Caco-2 (cell line): ENCODE measurements around the gene DDRGK1. TPM values are rescaled to one million over a fixed set of nuclear protein-coding genes. Genes with fewer than 3 reads are reported as not detected.

ENCODE experiments used
- BruUV-seq: library from RNA; stranded (reverse); fragments of 400-500 nt; replicated peaks from 2 replicates; lab custom pipeline; 2021; lab: Mats Ljungman, UMichigan
- CTCF ChIA-PET: fragments of 300-600 bp; sonication (Branson Sonifier 250); formaldehyde crosslinking; loops from one replicate; lab custom pipeline; 2022; ENCODE audit warnings: antibody characterized with exemption; lab: Charles Lee
- POLR2A ChIA-PET: fragments of 300-600 bp; sonication (Branson Sonifier 250); formaldehyde crosslinking; loops from one replicate; lab custom pipeline; 2022; ENCODE audit warnings: antibody characterized with exemption; lab: Charles Lee
- DNase-seq, 2 experiments: peaks; one replicate each; pipeline versions ENCODE4 v3.0.0 to v3.0.0-alpha.2; 2020 to 2022
- H3K27me3 ChIP-seq: replicated peaks from 2 replicates; pipeline ENCODE4 v1.6.0; 2011; ENCODE audit warnings: low read length; ENCODE audit not compliant: control insufficient read depth, insufficient read depth
- H3K36me3 ChIP-seq: 2 replicates; pipeline ENCODE4 v1.5.1; 2011; ENCODE audit warnings: low read length; ENCODE audit not compliant: control insufficient read depth, insufficient read depth
- H3K4me1 ChIP-seq: fragments of 250-450 bp; sonication (Bioruptor Pico); 2 replicates; pipeline ENCODE4 v1.5.1; 2020; ENCODE audit warnings: mild to moderate bottlenecking
- H3K4me3 ChIP-seq: 2 replicates; pipeline ENCODE4 v1.5.1; 2011; ENCODE audit warnings: low read depth, mild to moderate bottlenecking, control low read depth, low read length
- H3K9me3 ChIP-seq: fragments of 250-450 bp; sonication (Bioruptor Pico); 2 replicates; pipeline ENCODE4 v1.5.1; 2020; ENCODE audit warnings: mild to moderate bottlenecking, moderate library complexity
- H3K27ac Mint-ChIP-seq: one replicate; pipeline ENCODE4 v1.8.0; 2022; ENCODE audit warnings: mixed read lengths; ENCODE audit not compliant: unreplicated experiment
- H3K27me3 Mint-ChIP-seq: one replicate; pipeline ENCODE4 v1.8.0; 2022; ENCODE audit warnings: mixed read lengths; ENCODE audit not compliant: insufficient read depth, unreplicated experiment
- H3K36me3 Mint-ChIP-seq: one replicate; pipeline ENCODE4 v1.8.0; 2022; ENCODE audit warnings: mild to moderate bottlenecking, mixed read lengths; ENCODE audit not compliant: insufficient read depth, unreplicated experiment
- H3K4me1 Mint-ChIP-seq: one replicate; pipeline ENCODE4 v1.8.0; 2022; ENCODE audit warnings: low read depth, mixed read lengths; ENCODE audit not compliant: unreplicated experiment
- H3K4me3 Mint-ChIP-seq: one replicate; pipeline ENCODE4 v1.8.0; 2022; ENCODE audit warnings: mild to moderate bottlenecking, moderate library complexity, mixed read lengths; ENCODE audit not compliant: unreplicated experiment
- H3K9me3 Mint-ChIP-seq: one replicate; pipeline ENCODE4 v1.8.0; 2022; ENCODE audit warnings: mixed read lengths; ENCODE audit not compliant: unreplicated experiment
- CTCF ChIP-seq, 2 experiments: fragments of 200-600 bp in 1 of 2; IDR thresholded peaks; 1 replicate in 1 of 2; 2 replicates in 1 of 2; pipeline versions ENCODE4 v1.5.1 to v1.8.0; 2011 to 2022; ENCODE audit warnings: antibody characterized with exemption in 1 of 2, control low read depth in 1 of 2, inconsistent platforms in 1 of 2, low read depth in 1 of 2, low read length in 1 of 2, mild to moderate bottlenecking in 1 of 2, moderate library complexity in 1 of 2; ENCODE audit not compliant: insufficient read depth in 1 of 2, severe bottlenecking in 1 of 2, unreplicated experiment in 1 of 2
- intact Hi-C: fragments of 100-400 bp; cut with micrococcal nuclease; formaldehyde crosslinking; loops from one replicate; pipeline ENCODE4 v1.10.0; 2022; ENCODE audit not compliant: unreplicated experiment
- total RNA-seq: library from RNA; stranded (reverse); gene quantifications from 2 replicates; pipeline ENCODE4 v1.2.3, GENCODE V29; 2022

DDRGK1 gene
- total RNA-seq, 1 experiment from 2014 or later = 84.8 TPM

- Histone ChIP-seq H3K27me3 (no peaks in the 10 kb centered on the region), H3K9me3 (no peaks in the 10 kb centered on the region), H3K36me3 (no peaks in the 10 kb centered on the region), H3K4me3 (no peak overlapping the region), H3K4me1 (peaks cover 7% of the 10 kb centered on the region)
- no peak for TF ChIP-seq CTCF (IDR thresholded peaks at IDR 0.05; ENCODE audit: insufficient read depth in 1 of 2, low read depth in 1 of 2, low read length in 1 of 2, severe bottlenecking in 1 of 2, unreplicated experiment in 1 of 2)
- ChIA-PET CTCF (interaction anchor here (0.6 kb wide), 1 partner anchor 193 kb away, joined by 4 read pairs; no protein-coding TSS in a partner anchor), POLR2A (interaction anchor here (0.5 kb wide), 1 partner anchor 28 kb away, joined by 5 read pairs; no protein-coding TSS in a partner anchor)
- no peaks in the 10 kb centered on the region for H3K27me3 Mint-ChIP-seq
- intact Hi-C loops = no loop called here
- no peaks in the 10 kb centered on the region for H3K36me3 Mint-ChIP-seq
- H3K4me1 Mint-ChIP-seq = peaks cover 27% of the 10 kb centered on the region
- H3K27ac Mint-ChIP-seq = no peak overlapping the region
- no peak overlapping the region for H3K4me3 Mint-ChIP-seq
- DNase-seq = no peak
- BruUV-seq = no TSS peak
- no peaks in the 10 kb centered on the region for H3K9me3 Mint-ChIP-seq
These were observed 42.2 kb upstream of the DDRGK1 start for GRCh38 chr20:3246682-3247081.

GRCh38 chr20:3245711-3246110 lies 41.2 kb upstream of the DDRGK1 start:
- H3K27me3 Mint-ChIP-seq = no peaks in the 10 kb centered on the region

GRCh38 chr20:3245156-3245555 lies 40.7 kb upstream of the DDRGK1 start:
- Histone ChIP-seq H3K27me3 (no peaks in the 10 kb centered on the region), H3K4me1 (peaks cover 7% of the 10 kb centered on the region), H3K4me3 (no peak overlapping the region), H3K9me3 (no peaks in the 10 kb centered on the region), H3K36me3 (no peaks in the 10 kb centered on the region)
- intact Hi-C loops = no loop called here
- Mint-ChIP-seq H3K36me3 (peaks cover 5% of the 10 kb centered on the region), H3K4me1 (peaks cover 36% of the 10 kb centered on the region), H3K4me3 (no peak overlapping the region), H3K27ac (no peak overlapping the region), H3K27me3 (no peaks in the 10 kb centered on the region), H3K9me3 (no peaks in the 10 kb centered on the region)
- BruUV-seq = no TSS peak
- no peak for DNase-seq
- TF ChIP-seq CTCF (IDR thresholded peaks at IDR 0.05; ENCODE audit: insufficient read depth in 1 of 2, low read depth in 1 of 2, low read length in 1 of 2, severe bottlenecking in 1 of 2, unreplicated experiment in 1 of 2) = no peak
- ChIA-PET POLR2A (no interaction called here), CTCF (no interaction called here)

More at GRCh38 chr20:3245711-3246110, 41.2 kb upstream of the DDRGK1 start:
- POLR2A ChIA-PET = no interaction called here
- H3K4me1 ChIP-seq = peaks cover 7% of the 10 kb centered on the region
- H3K4me1 Mint-ChIP-seq = peaks cover 34% of the 10 kb centered on the region
- no peak for TF ChIP-seq CTCF (IDR thresholded peaks at IDR 0.05; ENCODE audit: insufficient read depth in 1 of 2, low read depth in 1 of 2, low read length in 1 of 2, severe bottlenecking in 1 of 2, unreplicated experiment in 1 of 2)
- BruUV-seq = no TSS peak
- no peaks in the 10 kb centered on the region for H3K9me3 ChIP-seq
- no peak overlapping the region for H3K4me3 Mint-ChIP-seq
- H3K4me3 ChIP-seq = no peak overlapping the region
- no peaks in the 10 kb centered on the region for H3K27me3 ChIP-seq
- no peaks in the 10 kb centered on the region for H3K9me3 Mint-ChIP-seq
- no peaks in the 10 kb centered on the region for H3K36me3 ChIP-seq
- no peak for DNase-seq
- intact Hi-C loops = no loop called here
- H3K27ac Mint-ChIP-seq = no peak overlapping the region
- H3K36me3 Mint-ChIP-seq = peaks cover 5% of the 10 kb centered on the region
- CTCF ChIA-PET = no interaction called here
